ENCODE measurements around the gene CHI3L1.

CHI3L1 gene

GRCh38 chr1:203131548-203132200, 54.8 kb downstream of the CHI3L1 start:
- no peak for DNase-seq (ENCODE audit: low spot score)

- DNase-seq (ENCODE audit: low spot score), result no peak
These were observed 56.0 kb downstream of the CHI3L1 start for GRCh38 chr1:203130358-203130985.

- DNase-seq (ENCODE audit: low spot score), result no peak
These were observed 56.8 kb downstream of the CHI3L1 start for GRCh38 chr1:203129501-203130231.
